Keratinocyte (primary cell): ENCODE measurements around the gene ANKS1A.

ENCODE experiments used
- CTCF ChIP-seq, 3 experiments: IDR thresholded peaks in 1 of 3; conservative IDR thresholded peaks in 1 of 3; optimal IDR thresholded peaks in 1 of 3; 2 replicates in 2 of 3; 3 replicates in 1 of 3; pipeline versions ENCODE3 to v1.5.1; 2011; ENCODE audit warnings: low read length in 3 of 3, mild to moderate bottlenecking in 3 of 3, moderate library complexity in 2 of 3, control low read depth in 1 of 3, inconsistent platforms in 1 of 3; ENCODE audit not compliant: insufficient read depth in 2 of 3; ENCODE audit errors: extremely low read depth in 1 of 3
- EZH2 ChIP-seq: IDR thresholded peaks from one replicate; pipeline ENCODE4 v1.6.1; 2012; ENCODE audit warnings: inconsistent platforms, mild to moderate bottlenecking, low read length, moderate library complexity

- TF ChIP-seq EZH2 (no peak), CTCF (optimal IDR thresholded peaks at IDR 0.05 in 1 of 3, IDR thresholded peaks at IDR 0.05 in 1 of 3, conservative IDR thresholded peaks at IDR 0.05 in 1 of 3; ENCODE audit: extremely low read depth in 1 of 3, insufficient read depth in 2 of 3, low read length in 3 of 3) (no peak)
These were observed 130.1 kb downstream of the ANKS1A start for GRCh38 chr6:35019171-35019570.
